GM12878 (cell line): ENCODE data around the gene UBQLN1. TPM values are rescaled to one million over a fixed set of nuclear protein-coding genes. Genes with fewer than 3 reads are reported as not detected.

Source experiments
- ATAC-seq: fragments of 200-7000 bp; cut with Tn5 transposase; 3 replicates; pipeline ENCODE4 v1.9.1; 2020; ENCODE audit warnings: mild to moderate bottlenecking, moderate library complexity
- BruUV-seq: library from RNA; stranded (reverse); fragments of 400-500 nt; replicated peaks from 2 replicates; lab custom pipeline; 2021; lab: Mats Ljungman, UMichigan
- CTCF ChIA-PET: fragments of 300-600 bp; sonication (Branson Sonifier 250); formaldehyde crosslinking; extraction: SDS; loops from one replicate; lab custom pipeline; 2021; ENCODE audit warnings: inconsistent platforms; lab: Yijun Ruan, JAX
- POLR2A ChIA-PET: fragments of 350-600 bp; formaldehyde crosslinking; extraction: SDS; loops from one replicate; lab custom pipeline; 2021; ENCODE audit warnings: inconsistent platforms; lab: Charles Lee
- RAD21 ChIA-PET: fragments of 300-600 bp; sonication (Branson Sonifier 250); formaldehyde crosslinking; loops from one replicate; lab custom pipeline; 2023; ENCODE audit warnings: antibody characterized with exemption; ENCODE audit not compliant: unreplicated experiment; lab: Charles Lee
- SMC1A ChIA-PET: fragments of 300-600 bp; sonication (Branson Sonifier 250); formaldehyde crosslinking; loops from one replicate; lab custom pipeline; 2023; ENCODE audit not compliant: unreplicated experiment, uncharacterized antibody; lab: Charles Lee
- DNase-seq: peaks from one replicate; pipeline ENCODE4 v3.0.0-alpha.2; 2011; ENCODE audit warnings: low read depth, low spot score
- FAIRE-seq: peaks from 3 replicates; lab custom pipeline; 2011; peaks lifted over from hg19 to GRCh38; lab: Jason Lieb, UNC
- H2AFZ ChIP-seq: 2 replicates; pipeline ENCODE4 v1.6.0; 2011; ENCODE audit warnings: low read depth, low read length, control low read depth; ENCODE audit not compliant: control insufficient read depth
- H3K27ac ChIP-seq: 2 replicates; pipeline ENCODE4 v1.5.1; 2011; ENCODE audit warnings: control low read depth; ENCODE audit not compliant: control insufficient read depth, insufficient read depth
- H3K27me3 ChIP-seq, 2 experiments: replicated peaks in 1 of 2; 2 replicates each; pipeline versions ENCODE4 v1.6.0 to v1.6.1; 2011; ENCODE audit warnings: low read length in 1 of 2; ENCODE audit not compliant: control insufficient read depth in 2 of 2, insufficient read depth in 2 of 2
- H3K36me3 ChIP-seq, 2 experiments: 2 replicates each; pipeline ENCODE4 v1.5.1; 2011; ENCODE audit warnings: low read length in 1 of 2; ENCODE audit not compliant: control insufficient read depth in 2 of 2, insufficient read depth in 2 of 2
- H3K4me1 ChIP-seq: 2 replicates; pipeline ENCODE4 v1.6.1; 2011; ENCODE audit warnings: mild to moderate bottlenecking, low read length, moderate library complexity, mixed read lengths; ENCODE audit not compliant: control insufficient read depth, insufficient read depth
- H3K4me2 ChIP-seq: 2 replicates; pipeline ENCODE4 v1.6.0; 2011; ENCODE audit warnings: control low read depth; ENCODE audit not compliant: control insufficient read depth, insufficient read depth
- H3K4me3 ChIP-seq: fragments of 200-600 bp; sonication (generic); 2 replicates; pipeline ENCODE4 v1.5.1; 2016
- H3K79me2 ChIP-seq: 2 replicates; pipeline ENCODE4 v1.6.0; 2011; ENCODE audit warnings: low read length; ENCODE audit not compliant: control insufficient read depth, insufficient read depth
- H3K9ac ChIP-seq: 2 replicates; pipeline ENCODE4 v1.8.0; 2011; ENCODE audit warnings: low read length, control low read depth, mixed read lengths; ENCODE audit not compliant: control insufficient read depth, insufficient read depth
- H3K9me3 ChIP-seq: replicated peaks from 3 replicates; pipeline ENCODE4 v1.5.1; 2011; ENCODE audit warnings: mild to moderate bottlenecking, low read length; ENCODE audit not compliant: control insufficient read depth, insufficient read depth
- H4K20me1 ChIP-seq: 2 replicates; pipeline ENCODE4 v1.6.0; 2011; ENCODE audit not compliant: control insufficient read depth, insufficient read depth
- ASH2L ChIP-seq: fragments of 300-600, 200-600 bp; sonication (generic); IDR thresholded peaks from 2 replicates; pipeline ENCODE4 v1.6.1; 2017; ENCODE audit warnings: low read depth, mild to moderate bottlenecking, borderline replicate concordance
- BCL11A ChIP-seq: IDR thresholded peaks from 2 replicates; pipeline ENCODE4 v1.6.1; 2011; ENCODE audit warnings: low read depth, low read length
- CREB1 ChIP-seq: IDR thresholded peaks from 2 replicates; pipeline ENCODE4 v1.6.1; 2012; ENCODE audit warnings: low read depth, mild to moderate bottlenecking, inconsistent platforms
- FOS ChIP-seq: IDR thresholded peaks from 3 replicates; pipeline ENCODE4 v1.6.1; 2011; ENCODE audit warnings: borderline replicate concordance; ENCODE audit not compliant: insufficient read length; ENCODE audit errors: extremely low read depth
- KAT2A ChIP-seq: conservative IDR thresholded peaks from 2 replicates; pipeline ENCODE4 v1.6.1; 2011; ENCODE audit warnings: low read depth, low read length; ENCODE audit not compliant: control insufficient read depth
- LARP7 ChIP-seq: fragments of 450-650 bp; IDR thresholded peaks from 2 replicates; pipeline ENCODE4 v1.6.1; 2017; ENCODE audit warnings: mild to moderate bottlenecking
- MXI1 ChIP-seq: fragments of 150-350 bp; IDR thresholded peaks from 2 replicates; pipeline ENCODE4 v1.6.1; 2011; ENCODE audit warnings: low read depth, mild to moderate bottlenecking, inconsistent platforms, low read length, improper control_type of control experiment
- NFXL1 ChIP-seq: fragments of 450-650 bp; IDR thresholded peaks from 2 replicates; pipeline ENCODE4 v1.6.1; 2017; ENCODE audit warnings: antibody characterized with exemption, mild to moderate bottlenecking, borderline replicate concordance
- NR2C2 ChIP-seq: IDR thresholded peaks from 2 replicates; pipeline ENCODE4 v1.6.1; 2011; ENCODE audit warnings: borderline replicate concordance, low read depth; ENCODE audit not compliant: control insufficient read depth, insufficient read length
- NRF1 ChIP-seq: conservative IDR thresholded peaks from 2 replicates; pipeline ENCODE4 v1.6.1; 2011; ENCODE audit warnings: mild to moderate bottlenecking, low read depth, low read length, improper control_type of control experiment
- RAD51 ChIP-seq: fragments of 450-650 bp; IDR thresholded peaks from 2 replicates; pipeline ENCODE4 v1.6.1; 2016; ENCODE audit warnings: moderate library complexity, mild to moderate bottlenecking, inconsistent platforms
- STAT3 ChIP-seq: IDR thresholded peaks from 2 replicates; pipeline ENCODE4 v1.6.1; 2011; ENCODE audit warnings: low read depth, low read length, improper control_type of control experiment
- WGBS: methylation state at CpG from one replicate; pipeline ENCODE4 v1.1.6; 2016; ENCODE audit warnings: low lambda C conversion rate; ENCODE audit not compliant: insufficient replicate concordance, insufficient coverage; ENCODE audit errors: missing lambda C conversion rate; 5-methylcytosine and 5-hydroxymethylcytosine counted together
- in situ Hi-C: fragments of 300-500 bp; cut with MboI; formaldehyde crosslinking; loops from 9 replicates; pipeline ENCODE4 v1.14.3; 2018; ENCODE audit warnings: mixed read lengths
- intact Hi-C: fragments of 100-400 bp; cut with micrococcal nuclease; formaldehyde crosslinking; loops from one replicate; pipeline ENCODE4 v1.14.2; 2022; ENCODE audit not compliant: unreplicated experiment
- polyA plus RNA-seq, 11 experiments: library from polyadenylated mRNA; depleted of rRNA in 4 of 11; unstranded in 6 of 11; stranded (reverse) in 5 of 11; fragments of >200 nt; fragmentation: Nextera tagmentation in 4 of 11; fragmentation: Illumina TruSeq in 1 of 11; extraction: Ambion mirVana in 4 of 11; extraction: Trizol in 1 of 11; gene quantifications; 1 replicate in 1 of 11; 2 replicates in 10 of 11; pipeline versions ENCODE4 v1.2.1 to v1.2.3, GENCODE V29; 2011 to 2016; ENCODE audit warnings: inconsistent platforms in 2 of 11, missing spikeins in 2 of 11, low read depth in 1 of 11
- total RNA-seq, 4 experiments: library from RNA; depleted of rRNA in 3 of 4; stranded (reverse); fragments of >200 nt in 3 of 4; fragmentation: Illumina TruSeq in 1 of 4; extraction: Trizol in 1 of 4; gene quantifications; 2 replicates each; pipeline versions ENCODE4 v1.2.1 to v1.2.3, GENCODE V29; 2013 to 2021
- TF ChIP-seq, protein P1 (sequence below): fragments of 450-650 bp; formaldehyde crosslinking; IDR thresholded peaks from 2 replicates; pipeline ENCODE4 v1.4.0; 2022; ENCODE audit warnings: mild to moderate bottlenecking, moderate library complexity
- TF ChIP-seq, protein P2 (sequence below): fragments of 450-650 bp; IDR thresholded peaks from 2 replicates; pipeline ENCODE4 v1.6.1; 2017; ENCODE audit warnings: borderline replicate concordance
- TF ChIP-seq, protein P3 (sequence below): IDR thresholded peaks from 2 replicates; pipeline ENCODE4 v1.6.1; 2012; ENCODE audit warnings: low read depth, low read length, improper control_type of control experiment
- TF ChIP-seq, protein P4 (sequence below): IDR thresholded peaks from 2 replicates; pipeline ENCODE4 v1.6.1; 2011; ENCODE audit warnings: low read depth, low read length, improper control_type of control experiment, borderline replicate concordance

Gene UBQLN1
- total and polyA plus RNA-seq, 10 of the 15 experiments (the other 5 are each of a cell fraction or from before 2014, with no cell fraction given), result 12.4 to 118 (median 66.1) TPM

DNA sequence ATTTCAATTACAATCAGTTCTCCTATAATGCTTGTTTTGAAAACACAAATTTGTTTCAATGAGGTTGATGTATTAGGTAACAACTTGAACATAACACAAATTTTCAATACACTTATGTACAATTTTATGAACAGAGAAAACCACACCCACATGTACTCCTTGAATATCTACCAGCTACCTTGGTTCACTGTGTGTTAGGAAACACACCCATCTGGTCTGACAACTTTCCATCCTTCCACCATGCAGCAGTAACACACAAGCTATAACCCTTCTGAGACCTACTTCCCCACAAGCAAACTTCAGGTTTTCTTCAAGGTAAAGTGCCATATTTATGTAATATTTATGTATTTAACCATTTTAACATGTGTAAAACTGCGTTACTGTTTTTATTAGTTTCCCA is 36.4 kb upstream of the UBQLN1 start (continued):
- TF ChIP-seq, protein P1, sequence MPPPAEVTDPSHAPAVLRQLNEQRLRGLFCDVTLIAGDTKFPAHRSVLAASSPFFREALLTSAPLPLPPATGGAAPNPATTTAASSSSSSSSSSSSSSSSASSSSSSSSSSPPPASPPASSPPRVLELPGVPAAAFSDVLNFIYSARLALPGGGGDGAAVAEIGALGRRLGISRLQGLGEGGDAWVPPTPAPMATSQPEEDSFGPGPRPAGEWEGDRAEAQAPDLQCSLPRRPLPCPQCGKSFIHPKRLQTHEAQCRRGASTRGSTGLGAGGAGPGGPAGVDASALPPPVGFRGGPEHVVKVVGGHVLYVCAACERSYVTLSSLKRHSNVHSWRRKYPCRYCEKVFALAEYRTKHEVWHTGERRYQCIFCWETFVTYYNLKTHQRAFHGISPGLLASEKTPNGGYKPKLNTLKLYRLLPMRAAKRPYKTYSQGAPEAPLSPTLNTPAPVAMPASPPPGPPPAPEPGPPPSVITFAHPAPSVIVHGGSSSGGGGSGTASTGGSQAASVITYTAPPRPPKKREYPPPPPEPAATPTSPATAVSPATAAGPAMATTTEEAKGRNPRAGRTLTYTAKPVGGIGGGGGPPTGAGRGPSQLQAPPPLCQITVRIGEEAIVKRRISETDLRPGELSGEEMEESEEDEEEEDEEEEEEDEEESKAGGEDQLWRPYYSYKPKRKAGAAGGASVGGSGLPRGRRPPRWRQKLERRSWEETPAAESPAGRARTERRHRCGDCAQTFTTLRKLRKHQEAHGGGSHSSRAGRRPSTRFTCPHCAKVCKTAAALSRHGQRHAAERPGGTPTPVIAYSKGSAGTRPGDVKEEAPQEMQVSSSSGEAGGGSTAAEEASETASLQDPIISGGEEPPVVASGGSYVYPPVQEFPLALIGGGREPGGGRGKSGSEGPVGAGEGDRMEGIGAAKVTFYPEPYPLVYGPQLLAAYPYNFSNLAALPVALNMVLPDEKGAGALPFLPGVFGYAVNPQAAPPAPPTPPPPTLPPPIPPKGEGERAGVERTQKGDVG (CRISPR knock-in tag), result no peak
- TF ChIP-seq NRF1 (no peak), ASH2L (no peak), STAT3 (no peak)
- TF ChIP-seq, protein P2, sequence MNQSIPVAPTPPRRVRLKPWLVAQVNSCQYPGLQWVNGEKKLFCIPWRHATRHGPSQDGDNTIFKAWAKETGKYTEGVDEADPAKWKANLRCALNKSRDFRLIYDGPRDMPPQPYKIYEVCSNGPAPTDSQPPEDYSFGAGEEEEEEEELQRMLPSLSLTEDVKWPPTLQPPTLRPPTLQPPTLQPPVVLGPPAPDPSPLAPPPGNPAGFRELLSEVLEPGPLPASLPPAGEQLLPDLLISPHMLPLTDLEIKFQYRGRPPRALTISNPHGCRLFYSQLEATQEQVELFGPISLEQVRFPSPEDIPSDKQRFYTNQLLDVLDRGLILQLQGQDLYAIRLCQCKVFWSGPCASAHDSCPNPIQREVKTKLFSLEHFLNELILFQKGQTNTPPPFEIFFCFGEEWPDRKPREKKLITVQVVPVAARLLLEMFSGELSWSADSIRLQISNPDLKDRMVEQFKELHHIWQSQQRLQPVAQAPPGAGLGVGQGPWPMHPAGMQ, result no peak

DNA sequence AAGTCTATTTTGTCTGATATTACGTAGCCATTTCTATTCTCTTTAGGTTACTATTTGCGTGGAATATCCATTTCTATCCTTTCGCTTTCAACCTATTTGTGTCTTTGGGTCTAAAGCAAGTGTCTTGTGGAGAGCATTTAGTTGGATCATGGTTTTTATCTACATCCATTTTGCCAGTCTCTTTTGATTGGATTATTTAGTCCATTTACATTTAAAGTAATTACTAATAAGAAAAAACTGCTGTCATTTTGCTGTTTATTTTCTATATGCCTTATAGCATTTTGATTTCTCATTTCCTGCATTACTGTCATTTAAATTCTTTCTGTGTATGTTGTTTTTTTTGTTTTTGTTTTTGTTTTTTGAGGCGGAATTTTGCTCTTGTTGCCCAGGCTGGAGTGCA is 26.0 kb upstream of the UBQLN1 start:
- RAD21 ChIA-PET, result no interaction called here
- no TSS peak for BruUV-seq
- Histone ChIP-seq H3K27ac (no peak overlapping the region), H4K20me1 (no peaks in the 10 kb centered on the region), H3K4me3 (no peak overlapping the region), H3K79me2 (no peaks in the 10 kb centered on the region), H3K36me3 (no peaks in the 10 kb centered on the region), H2AFZ (no peak overlapping the region), H3K4me1 (no peaks in the 10 kb centered on the region), H3K4me2 (no peak overlapping the region), H3K9ac (no peak overlapping the region), H3K9me3 (no peaks in the 10 kb centered on the region), H3K27me3 (no peaks in the 10 kb centered on the region)
- no peak for DNase-seq
- POLR2A ChIA-PET, result interaction anchor here (0.6 kb wide), 1 partner anchor 37 kb away, joined by 5 read pairs; no protein-coding TSS in a partner anchor
- SMC1A ChIA-PET, result no interaction called here
- intact Hi-C loops (no loop called here), in situ Hi-C loops (no loop called here)
- 82% methylated on average over 4 of the region's 4 CpGs for WGBS
- TF ChIP-seq LARP7 (no peak), BCL11A (no peak), KAT2A (no peak), RAD51 (no peak), MXI1 (no peak), NR2C2 (no peak), FOS (no peak), NFXL1 (no peak), CREB1 (no peak)
- TF ChIP-seq, protein P3, sequence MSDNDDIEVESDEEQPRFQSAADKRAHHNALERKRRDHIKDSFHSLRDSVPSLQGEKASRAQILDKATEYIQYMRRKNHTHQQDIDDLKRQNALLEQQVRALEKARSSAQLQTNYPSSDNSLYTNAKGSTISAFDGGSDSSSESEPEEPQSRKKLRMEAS, result no peak
- TF ChIP-seq, protein P4, sequence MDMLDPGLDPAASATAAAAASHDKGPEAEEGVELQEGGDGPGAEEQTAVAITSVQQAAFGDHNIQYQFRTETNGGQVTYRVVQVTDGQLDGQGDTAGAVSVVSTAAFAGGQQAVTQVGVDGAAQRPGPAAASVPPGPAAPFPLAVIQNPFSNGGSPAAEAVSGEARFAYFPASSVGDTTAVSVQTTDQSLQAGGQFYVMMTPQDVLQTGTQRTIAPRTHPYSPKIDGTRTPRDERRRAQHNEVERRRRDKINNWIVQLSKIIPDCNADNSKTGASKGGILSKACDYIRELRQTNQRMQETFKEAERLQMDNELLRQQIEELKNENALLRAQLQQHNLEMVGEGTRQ, result no peak
- CTCF ChIA-PET, result no interaction called here
- ATAC-seq, result no peak
- no peak for FAIRE-seq
